Kidney epithelial cell (primary cell): ENCODE measurements around the gene SLC25A6. TPM values are rescaled to one million over a fixed set of nuclear protein-coding genes. Genes with fewer than 3 reads are reported as not detected.

Experiments used
- DNase-seq: peaks from one replicate; pipeline ENCODE4 v3.0.0-alpha.2; 2010; ENCODE audit warnings: low read depth
- H3K27me3 ChIP-seq: 2 replicates; pipeline ENCODE4 v1.6.0; 2011; ENCODE audit warnings: low read length; ENCODE audit not compliant: control insufficient read depth, insufficient read depth
- H3K36me3 ChIP-seq: 2 replicates; pipeline ENCODE4 v1.5.1; 2011; ENCODE audit warnings: low read length; ENCODE audit not compliant: control insufficient read depth, insufficient read depth
- H3K4me3 ChIP-seq: 2 replicates; pipeline ENCODE4 v1.5.1; 2011; ENCODE audit warnings: low read depth, mild to moderate bottlenecking, control low read depth, low read length
- total RNA-seq: library from RNA; depleted of rRNA; stranded (reverse); fragments of >200 nt; gene quantifications from 2 replicates; pipeline ENCODE4 v1.2.3, GENCODE V29; 2015
- TF ChIP-seq, protein P1 (sequence below): IDR thresholded peaks from 2 replicates; pipeline ENCODE4 v1.5.1; 2011; ENCODE audit warnings: mild to moderate bottlenecking, moderate library complexity, low read length, control low read depth, inconsistent platforms; ENCODE audit not compliant: insufficient read depth, poor library complexity, severe bottlenecking

The SLC25A6 gene
- total RNA-seq, result 450 and 519 TPM in 2 replicates

- Histone ChIP-seq H3K4me3 (peak within 1 kb of the TSS; percentile 96), H3K36me3 (peaks cover 11% of the 10 kb centered on the region), H3K27me3 (no peaks in the 10 kb centered on the region)
- peak; percentile 80 for DNase-seq
- TF ChIP-seq, protein P1, sequence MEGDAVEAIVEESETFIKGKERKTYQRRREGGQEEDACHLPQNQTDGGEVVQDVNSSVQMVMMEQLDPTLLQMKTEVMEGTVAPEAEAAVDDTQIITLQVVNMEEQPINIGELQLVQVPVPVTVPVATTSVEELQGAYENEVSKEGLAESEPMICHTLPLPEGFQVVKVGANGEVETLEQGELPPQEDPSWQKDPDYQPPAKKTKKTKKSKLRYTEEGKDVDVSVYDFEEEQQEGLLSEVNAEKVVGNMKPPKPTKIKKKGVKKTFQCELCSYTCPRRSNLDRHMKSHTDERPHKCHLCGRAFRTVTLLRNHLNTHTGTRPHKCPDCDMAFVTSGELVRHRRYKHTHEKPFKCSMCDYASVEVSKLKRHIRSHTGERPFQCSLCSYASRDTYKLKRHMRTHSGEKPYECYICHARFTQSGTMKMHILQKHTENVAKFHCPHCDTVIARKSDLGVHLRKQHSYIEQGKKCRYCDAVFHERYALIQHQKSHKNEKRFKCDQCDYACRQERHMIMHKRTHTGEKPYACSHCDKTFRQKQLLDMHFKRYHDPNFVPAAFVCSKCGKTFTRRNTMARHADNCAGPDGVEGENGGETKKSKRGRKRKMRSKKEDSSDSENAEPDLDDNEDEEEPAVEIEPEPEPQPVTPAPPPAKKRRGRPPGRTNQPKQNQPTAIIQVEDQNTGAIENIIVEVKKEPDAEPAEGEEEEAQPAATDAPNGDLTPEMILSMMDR, result no peak
These were observed at the start of gene SLC25A6 for GRCh38 chrX:1391707-1392375. Gene SLC25A6, minus strand, starts transcription at chrX:1392113. Its CDS starts 104 bp downstream, at chrX:1392009.

- Histone ChIP-seq H3K4me3 (no peak overlapping the region), H3K36me3 (no peaks in the 10 kb centered on the region), H3K27me3 (no peaks in the 10 kb centered on the region)
- TF ChIP-seq, protein P1, result no peak
- DNase-seq, result no peak
These were observed 48.6 kb upstream of the SLC25A6 start for GRCh38 chrX:1440506-1440905.

- Histone ChIP-seq H3K36me3 (no peaks in the 10 kb centered on the region), H3K27me3 (no peaks in the 10 kb centered on the region)
These were observed 43.5 kb upstream of the SLC25A6 start for GRCh38 chrX:1435241-1435895.

GRCh38 chrX:1434871-1435240 lies 42.9 kb upstream of the SLC25A6 start:
- no peaks in the 10 kb centered on the region for H3K36me3 ChIP-seq
- no peaks in the 10 kb centered on the region for H3K27me3 ChIP-seq
- TF ChIP-seq, protein P1, result no peak
- no peak overlapping the region for H3K4me3 ChIP-seq
- no peak for DNase-seq

More at GRCh38 chrX:1435241-1435895, 43.5 kb upstream of the SLC25A6 start:
- DNase-seq, result no peak
- TF ChIP-seq, protein P1, result no peak
- no peak overlapping the region for H3K4me3 ChIP-seq

- Histone ChIP-seq H3K27me3 (no peaks in the 10 kb centered on the region), H3K4me3 (no peak overlapping the region), H3K36me3 (no peaks in the 10 kb centered on the region)
- TF ChIP-seq, protein P1, result no peak
- no peak for DNase-seq
These were observed 41.9 kb upstream of the SLC25A6 start for GRCh38 chrX:1433646-1434357.
